Large intestine (tissue), 3 donors: ENCODE measurements around the gene MEAF6. TPM values are rescaled to one million over a fixed set of nuclear protein-coding genes. Genes with fewer than 3 reads are reported as not detected.
A peak's percentile ranks its signal among the peaks of the same experiment; 100 is the strongest.
"Not testable (repeated sequence)": the region's sequence is repeated elsewhere in the genome, so short reads cannot be mapped to it uniquely, and the experiment has no call there.

Source experiments
- DNase-seq, 2 donors: peaks; one replicate each; pipeline versions ENCODE4 v3.0.0 to v3.0.0-alpha.2; 2013
- H3K27ac ChIP-seq: one replicate; pipeline ENCODE4 v1.5.1; 2013; ENCODE audit warnings: low read length
- H3K27me3 ChIP-seq: 2 replicates; pipeline ENCODE4 v1.6.1; 2013; ENCODE audit warnings: low read length; ENCODE audit not compliant: control insufficient read depth, insufficient read depth
- H3K36me3 ChIP-seq: 2 replicates; pipeline ENCODE4 v1.6.1; 2013; ENCODE audit warnings: low read length; ENCODE audit not compliant: control insufficient read depth, insufficient read depth
- H3K4me1 ChIP-seq: one replicate; pipeline ENCODE4 v1.6.1; 2013; ENCODE audit warnings: low read length; ENCODE audit not compliant: control insufficient read depth, insufficient read depth
- H3K4me3 ChIP-seq: one replicate; pipeline ENCODE4 v1.5.1; 2013; ENCODE audit warnings: low read length
- H3K9me3 ChIP-seq: one replicate; pipeline ENCODE4 v1.6.1; 2013; ENCODE audit warnings: mild to moderate bottlenecking, low read depth, low read length, moderate library complexity; ENCODE audit not compliant: control insufficient read depth
- WGBS: methylation state at CpG from one replicate; pipeline ENCODE4 v1.1.5; 2013; ENCODE audit warnings: low lambda C conversion rate; ENCODE audit not compliant: insufficient coverage; 5-methylcytosine and 5-hydroxymethylcytosine counted together
- polyA plus RNA-seq: library from polyadenylated mRNA; unstranded; fragments of 120-200 nt; gene quantifications from one replicate; pipeline ENCODE4 v1.2.1, GENCODE V29; 2013

Gene MEAF6
- polyA plus RNA-seq, 1 donor, result 54.4 TPM

DNA sequence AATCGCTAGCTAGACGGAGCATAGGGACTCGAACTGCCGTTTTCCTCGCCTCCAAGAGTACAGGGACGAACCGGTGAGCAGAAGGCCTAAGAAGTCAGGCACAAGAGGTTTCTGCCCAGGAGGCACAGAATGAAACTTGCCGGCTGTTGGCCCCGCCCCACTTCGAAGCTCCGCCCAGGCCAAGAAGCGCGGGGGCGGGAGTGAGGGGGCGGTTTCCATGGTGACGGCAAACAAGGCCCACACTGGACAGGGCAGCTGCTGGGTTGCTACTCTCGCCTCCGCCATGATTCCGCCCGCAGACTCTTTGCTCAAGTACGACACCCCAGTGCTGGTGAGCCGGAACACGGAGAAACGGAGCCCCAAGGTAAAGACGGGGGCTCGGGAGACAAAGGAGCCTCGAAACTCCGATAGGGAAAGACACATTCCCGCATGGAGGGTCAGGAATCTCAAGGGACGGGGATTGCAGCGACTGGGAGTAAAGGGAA is 42.2 kb upstream of the MEAF6 start, which contains the start of gene DNALI1:
Gene DNALI1 (plus strand): TSS at position 229 of the 485 bp plus-strand sequence. CDS start 55 bp downstream, at position 284.
- 0% methylated on average over 2 of the region's 31 CpGs for WGBS
- Histone ChIP-seq H3K27me3 (no peaks in the 10 kb centered on the region), H3K9me3 (no peaks in the 10 kb centered on the region), H3K27ac (peak within 1 kb of the TSS; percentile 66), H3K36me3 (peaks cover 11% of the 10 kb centered on the region), H3K4me1 (peaks cover 33% of the 10 kb centered on the region), H3K4me3 (peak within 1 kb of the TSS; percentile 44)
- peak; percentile 89 to 94 for DNase-seq

DNA sequence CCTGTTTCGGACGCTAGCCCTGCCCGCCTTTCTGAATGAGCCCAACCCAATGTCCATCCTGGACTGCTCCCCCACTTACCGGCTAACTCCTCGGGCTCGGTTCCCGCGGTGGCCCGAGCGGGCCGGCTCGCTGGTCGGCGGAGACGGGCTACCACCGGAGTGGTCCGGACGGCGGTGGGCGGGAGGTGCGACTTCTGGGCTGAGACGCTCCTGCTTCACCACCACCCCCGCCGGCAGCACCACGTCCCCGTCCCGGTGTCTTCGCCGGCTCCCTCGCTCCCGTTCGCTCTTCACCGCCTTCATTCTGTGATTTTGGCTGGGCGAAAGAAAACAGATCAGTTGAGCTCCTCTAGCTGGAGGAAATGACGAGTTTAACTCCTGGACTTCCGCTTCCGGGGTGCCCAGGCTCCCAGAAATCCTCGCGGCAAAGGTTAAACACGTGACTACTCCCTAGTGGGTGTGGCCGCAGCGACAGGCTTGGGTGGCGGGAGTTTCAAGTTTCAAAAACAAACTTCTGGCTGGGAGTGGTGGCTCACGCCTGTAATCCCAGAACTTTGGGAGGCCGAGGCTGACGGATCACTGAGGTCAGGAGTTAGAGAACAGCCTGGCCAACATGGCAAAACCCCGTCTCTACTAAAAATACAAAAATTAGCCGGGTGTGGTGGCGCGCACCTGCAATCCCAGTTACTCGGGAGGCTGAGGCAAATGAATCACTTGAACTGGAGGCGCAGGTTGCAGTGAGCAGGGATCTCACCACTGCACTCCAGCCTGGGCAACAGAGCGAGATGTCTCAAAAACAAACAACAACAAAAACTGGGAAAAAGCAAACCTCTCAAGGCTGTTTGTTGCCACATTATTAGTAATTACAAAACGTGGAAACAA is 39.6 kb upstream of the MEAF6 start, which contains the start of gene SNIP1:
Gene SNIP1 (minus strand): TSS at position 367 of the 882 bp plus-strand sequence. CDS start 64 bp downstream, at position 303.
- WGBS, result 100% methylated on average over 1 of the region's 54 CpGs
- H3K4me3 ChIP-seq, result peak within 1 kb of the TSS; percentile 84
- no peaks in the 10 kb centered on the region for H3K27me3 ChIP-seq
- peaks cover 23% of the 10 kb centered on the region for H3K4me1 ChIP-seq
- peak; percentile 91 to 94 for DNase-seq
- H3K36me3 ChIP-seq, result peaks cover 11% of the 10 kb centered on the region
- peak within 1 kb of the TSS; percentile 53 for H3K27ac ChIP-seq
- no peaks in the 10 kb centered on the region for H3K9me3 ChIP-seq

DNA sequence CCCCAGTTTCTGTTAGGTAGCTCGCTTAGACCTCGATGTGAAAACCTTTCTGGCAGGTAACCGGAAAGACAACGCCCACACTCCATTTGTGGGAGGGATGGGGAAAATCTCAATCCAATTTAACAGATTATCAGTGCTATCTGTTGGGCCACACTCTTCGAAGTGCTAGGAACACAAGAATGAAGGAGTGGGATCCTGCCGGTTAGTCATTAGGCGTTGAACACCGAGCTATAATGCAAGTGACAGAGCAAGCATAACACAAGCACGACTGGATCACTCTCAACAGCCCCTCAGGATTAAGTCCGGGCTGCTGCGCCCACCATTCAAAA is 39.0 kb upstream of the MEAF6 start:
- Histone ChIP-seq H3K4me1 (peaks cover 20% of the 10 kb centered on the region), H3K27me3 (no peaks in the 10 kb centered on the region), H3K27ac (peak overlapping the region; percentile 53), H3K9me3 (no peaks in the 10 kb centered on the region), H3K36me3 (peaks cover 13% of the 10 kb centered on the region), H3K4me3 (peak overlapping the region; percentile 84)
- DNase-seq, result no peak
- no CpG with 5 or more reads among the region's 11 CpGs for WGBS

DNA sequence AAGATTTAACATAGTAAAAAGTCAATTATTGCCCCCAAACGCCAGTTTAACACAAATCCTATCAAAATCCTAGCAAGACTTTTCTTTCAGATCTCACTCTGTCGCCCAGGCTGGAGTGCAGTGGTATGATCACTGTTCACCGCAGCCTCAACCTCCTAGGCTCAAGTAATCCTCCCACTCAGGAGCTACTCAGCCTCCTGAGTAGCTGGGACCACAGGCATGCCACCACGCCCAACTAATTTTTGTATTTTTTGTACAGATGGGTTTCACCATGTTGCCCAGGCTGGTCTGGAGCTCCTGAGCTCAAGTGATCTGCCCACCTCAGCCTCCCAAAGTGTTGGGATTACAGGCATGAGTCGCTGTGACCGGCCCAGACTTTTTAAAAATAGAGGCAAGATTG is 34.8 kb upstream of the MEAF6 start:
- Histone ChIP-seq H3K36me3 (peaks cover 37% of the 10 kb centered on the region), H3K4me3 (no peak overlapping the region), H3K27ac (no peak overlapping the region), H3K4me1 (peaks cover 6% of the 10 kb centered on the region), H3K9me3 (no peaks in the 10 kb centered on the region), H3K27me3 (no peaks in the 10 kb centered on the region)
- no peak for DNase-seq
- WGBS, result no CpG with 5 or more reads among the region's 6 CpGs

DNA sequence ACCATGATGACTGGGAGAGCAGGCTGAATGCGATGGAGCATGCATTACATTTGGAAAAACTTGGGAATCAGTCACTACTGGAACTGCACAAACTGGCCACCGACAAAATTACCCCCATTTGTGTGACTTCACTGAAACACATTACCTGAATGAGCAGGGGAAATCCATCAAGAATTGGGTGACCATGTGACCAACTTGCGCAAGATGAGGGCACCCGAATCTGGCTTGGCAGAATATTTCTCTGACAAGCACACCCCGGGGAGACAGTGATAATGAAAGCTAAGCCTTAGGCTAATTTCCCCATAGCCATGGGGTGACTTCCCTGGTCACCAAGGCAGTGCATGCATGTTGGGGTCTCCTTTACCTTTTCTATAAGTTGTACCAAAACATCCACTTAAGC is 30.5 kb upstream of the MEAF6 start:
- Histone ChIP-seq H3K27ac (no peak overlapping the region), H3K36me3 (peaks cover 46% of the 10 kb centered on the region)
- WGBS, result no CpG with 5 or more reads among the region's 5 CpGs

DNA sequence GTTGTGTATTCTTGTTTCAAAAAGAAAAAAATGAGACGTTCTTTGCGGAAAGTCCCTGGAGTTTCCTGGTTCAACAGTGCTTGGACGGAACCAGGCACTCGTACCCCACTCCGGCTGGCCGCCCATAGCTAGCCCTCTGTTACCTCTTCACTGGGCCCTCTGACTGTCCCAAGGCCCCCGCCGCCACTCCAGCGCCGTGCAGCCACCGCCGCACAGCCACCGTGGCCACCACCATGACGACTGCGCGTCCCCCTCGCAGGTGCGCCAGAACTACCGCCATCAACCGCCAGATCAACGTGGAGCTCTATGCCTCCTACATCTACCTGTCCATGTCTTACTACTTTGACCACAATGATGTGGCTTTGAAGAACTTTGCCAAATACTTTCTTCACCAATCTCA is 30.0 kb upstream of the MEAF6 start:
- Histone ChIP-seq H3K4me3 (no peak overlapping the region), H3K27me3 (no peaks in the 10 kb centered on the region), H3K9me3 (no peaks in the 10 kb centered on the region), H3K4me1 (no peaks in the 10 kb centered on the region), H3K27ac (no peak overlapping the region), H3K36me3 (peaks cover 48% of the 10 kb centered on the region)
- DNase-seq, result no peak
- WGBS, result 100% methylated on average over 1 of the region's 21 CpGs

More for the DNA sequence above, 30.5 kb upstream of the MEAF6 start:
- Histone ChIP-seq H3K27me3 (no peaks in the 10 kb centered on the region), H3K4me1 (no peaks in the 10 kb centered on the region), H3K9me3 (no peaks in the 10 kb centered on the region), H3K4me3 (no peak overlapping the region)
- no peak for DNase-seq

DNA sequence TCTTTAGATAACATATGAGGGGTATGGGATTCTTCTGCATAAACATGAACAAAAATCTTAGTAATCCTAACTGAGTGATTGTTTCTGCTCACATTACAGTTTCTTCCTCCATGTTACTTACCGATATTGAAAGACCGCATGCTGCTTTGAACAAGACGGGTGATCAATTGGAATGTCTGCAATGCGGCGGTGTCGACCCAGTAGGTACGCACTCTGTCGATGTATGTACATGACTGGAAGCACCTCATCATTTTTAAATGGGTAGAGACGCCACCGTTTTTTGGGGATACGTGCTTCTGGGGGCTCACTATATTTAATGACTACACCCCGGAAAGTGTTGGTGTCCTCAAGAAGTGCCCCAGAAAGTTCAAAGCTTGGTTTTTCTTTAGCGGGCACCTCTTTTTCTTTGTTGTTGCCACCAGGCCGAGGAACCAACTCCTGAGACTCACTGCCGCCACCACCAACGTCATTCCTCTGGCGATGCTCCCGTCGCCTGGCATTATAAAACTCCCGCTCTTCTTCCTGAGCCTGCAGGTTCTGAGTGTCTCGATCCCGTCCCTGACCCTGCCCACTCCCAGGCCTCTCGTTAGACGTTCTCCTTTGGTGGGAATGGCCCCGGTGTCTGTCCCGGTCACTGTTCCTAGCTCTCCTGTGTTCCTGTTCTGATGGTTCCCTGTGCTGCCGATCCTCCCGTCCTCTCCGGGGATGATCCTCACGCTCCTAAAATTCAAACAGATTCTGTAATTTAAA is 25.6 kb upstream of the MEAF6 start:
- DNase-seq, result no peak
- Histone ChIP-seq H3K9me3 (no peaks in the 10 kb centered on the region), H3K4me3 (no peak overlapping the region), H3K4me1 (no peaks in the 10 kb centered on the region), H3K36me3 (peaks cover 58% of the 10 kb centered on the region), H3K27me3 (no peaks in the 10 kb centered on the region), H3K27ac (no peak overlapping the region)
- 100% methylated on average over 1 of the region's 30 CpGs for WGBS

DNA sequence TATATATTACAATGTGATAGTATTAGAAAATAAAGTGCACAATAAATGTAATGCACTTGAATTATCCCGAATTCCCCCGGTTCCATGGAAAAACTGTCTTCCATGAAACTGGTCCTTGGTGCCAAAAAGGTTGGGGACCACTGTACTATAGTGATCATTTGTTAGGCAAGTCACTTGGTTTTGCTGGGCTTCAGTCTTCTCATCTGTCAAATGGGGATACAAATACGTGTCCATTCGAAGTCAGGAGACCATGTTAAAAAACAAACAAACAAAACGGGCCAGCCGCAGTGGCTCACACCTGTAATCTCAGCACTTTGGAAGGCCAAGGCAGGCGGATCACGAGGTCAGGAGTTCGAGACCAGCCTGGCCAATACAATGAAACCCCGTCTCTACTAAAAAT is 24.6 kb upstream of the MEAF6 start:
- H3K36me3 ChIP-seq, result peaks cover 49% of the 10 kb centered on the region

DNA sequence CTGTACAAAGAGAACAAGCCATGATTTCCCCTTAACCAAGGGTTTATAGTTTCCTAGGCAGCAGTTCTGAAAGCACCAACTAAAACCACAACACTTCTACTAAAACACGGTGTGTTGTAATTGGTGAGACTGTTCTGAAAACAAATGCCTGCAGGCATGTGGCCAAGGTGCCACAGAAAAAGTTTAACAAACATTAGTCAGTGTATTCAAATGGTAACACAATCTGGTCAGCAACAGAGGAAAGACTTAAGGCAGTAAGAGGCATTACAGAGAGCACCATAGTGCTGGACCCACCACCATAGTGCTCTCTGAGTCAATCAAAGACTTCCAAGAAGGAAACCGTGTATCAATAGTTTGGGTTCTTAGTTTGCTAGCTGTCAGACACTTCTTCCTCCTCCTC is 22.8 kb upstream of the MEAF6 start:
- H3K4me3 ChIP-seq, result no peak overlapping the region
- H3K27ac ChIP-seq, result no peak overlapping the region
- DNase-seq, result no peak
- no peaks in the 10 kb centered on the region for H3K27me3 ChIP-seq
- no peaks in the 10 kb centered on the region for H3K9me3 ChIP-seq
- no CpG with 5 or more reads among the region's 2 CpGs for WGBS
- H3K36me3 ChIP-seq, result peaks cover 47% of the 10 kb centered on the region
- no peaks in the 10 kb centered on the region for H3K4me1 ChIP-seq

More for the DNA sequence above, 24.6 kb upstream of the MEAF6 start:
- H3K4me1 ChIP-seq, H3K4me3 ChIP-seq, H3K27ac ChIP-seq, H3K9me3 ChIP-seq, H3K27me3 ChIP-seq, DNase-seq: not testable (repeated sequence)
- WGBS, result 100% methylated on average over 1 of the region's 10 CpGs

DNA sequence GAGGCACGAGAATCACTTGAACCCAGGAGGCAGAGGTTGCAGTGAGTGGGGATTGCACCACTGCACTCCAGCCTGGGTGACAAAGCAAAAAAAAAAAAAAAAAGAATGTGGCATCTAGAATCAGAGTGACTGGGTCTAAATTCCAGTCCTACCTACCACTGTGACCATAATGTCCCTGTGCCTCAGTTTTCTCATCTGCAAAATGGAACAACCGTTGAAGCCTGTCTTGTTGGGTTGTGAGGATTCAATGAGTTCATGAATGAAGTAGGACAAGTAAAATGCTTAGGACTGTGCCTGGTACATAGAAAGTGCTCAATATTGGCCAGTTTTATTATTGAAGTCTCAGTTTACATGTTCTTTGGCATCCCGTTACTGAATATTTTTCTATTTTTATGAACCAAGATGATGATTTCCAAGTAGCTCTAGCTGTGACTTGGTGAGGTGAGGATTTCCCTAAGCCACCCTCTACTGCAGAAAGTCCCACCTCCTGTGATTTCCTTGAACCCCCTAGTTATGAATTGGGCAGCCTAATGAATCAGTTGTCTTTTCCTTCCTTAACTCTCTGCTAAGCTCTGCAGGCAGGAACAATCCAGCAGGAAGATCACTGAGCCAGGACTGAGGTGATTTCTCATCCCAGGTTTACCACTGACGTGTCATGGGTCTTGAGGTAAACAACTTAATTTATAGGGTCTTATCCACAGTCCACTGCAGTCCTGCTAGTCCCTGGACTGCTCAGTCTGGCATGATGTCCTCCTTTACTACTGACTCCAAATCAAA is 18.9 kb upstream of the MEAF6 start:
- no peak for DNase-seq
- no peak overlapping the region for H3K4me3 ChIP-seq
- no peak overlapping the region for H3K27ac ChIP-seq
- H3K27me3 ChIP-seq, result no peaks in the 10 kb centered on the region
- 60% methylated on average over 1 of the region's 4 CpGs for WGBS
- H3K4me1 ChIP-seq, result no peaks in the 10 kb centered on the region
- H3K36me3 ChIP-seq, result peaks cover 23% of the 10 kb centered on the region
- H3K9me3 ChIP-seq, result no peaks in the 10 kb centered on the region
